ENCODE results near the gene ARHGAP30.

The ARHGAP30 gene

DNA sequence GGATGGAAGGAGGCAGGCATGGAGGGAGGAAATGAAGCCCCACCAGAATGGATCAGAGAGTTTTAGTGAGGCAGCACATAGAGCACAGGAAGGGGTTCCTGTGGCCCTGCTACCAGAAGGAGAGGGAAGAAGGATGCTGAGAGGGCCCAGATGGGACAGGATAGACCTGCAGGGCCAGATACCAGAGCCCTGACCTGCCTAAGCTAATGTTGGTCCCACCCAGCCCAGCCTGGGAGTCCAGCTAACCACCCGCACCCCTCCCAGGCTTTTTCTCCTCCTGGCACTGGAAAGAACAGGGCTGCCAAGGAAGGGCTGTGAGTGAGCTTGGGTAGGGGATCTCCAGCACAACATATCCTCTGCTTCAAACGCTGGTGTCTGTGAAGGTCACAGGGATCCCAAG, 12.8 kb upstream of the ARHGAP30 start:
- Histone ChIP-seq H3K27ac (ENCODE audit: low read depth in 2 of 2, low read length in 2 of 2) (peak overlapping the region in 1 of 2 donors; percentile 80), H3K4me1 (ENCODE audit: control insufficient read depth in 2 of 2, insufficient read depth in 2 of 2, low read length in 2 of 2) (peaks cover 12 to 41% of the 10 kb centered on the region in 2 donors), H3K9me3 (ENCODE audit: control insufficient read depth in 2 of 2, low read length in 2 of 2) (no peaks in the 10 kb centered on the region), H3K27me3 (ENCODE audit: control insufficient read depth in 2 of 2, insufficient read depth in 2 of 2, low read length in 2 of 2) (no peaks in the 10 kb centered on the region), H3K9ac (ENCODE audit: low read depth in 1 of 2, low read length in 2 of 2) (no peak overlapping the region), H3K4me3 (ENCODE audit: low read length in 2 of 2) (no peak overlapping the region), H3K36me3 (ENCODE audit: control insufficient read depth in 2 of 2, insufficient read depth in 2 of 2, low read length in 2 of 2) (no peaks in the 10 kb centered on the region)

DNA sequence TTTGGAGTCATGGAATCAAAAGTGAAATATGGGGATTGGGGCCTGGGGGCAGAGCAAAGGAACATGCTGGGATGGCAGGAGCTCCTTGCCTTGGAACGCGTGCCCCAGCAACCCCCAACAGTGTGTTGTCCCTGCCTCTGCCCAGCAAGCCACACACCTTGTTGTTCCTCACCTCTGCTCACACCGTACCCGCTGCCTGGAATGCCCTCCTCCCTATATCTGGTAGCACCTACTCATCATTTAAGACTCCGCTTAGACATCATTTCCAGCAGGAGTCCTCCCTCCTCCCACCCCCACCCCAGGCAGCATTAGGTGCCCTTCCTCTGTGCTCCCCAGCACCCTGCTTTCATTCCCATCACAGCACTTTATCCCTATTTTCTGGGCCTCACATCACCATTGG, 11.8 kb upstream of the ARHGAP30 start:
- Histone ChIP-seq H3K4me1 (ENCODE audit: control insufficient read depth in 2 of 2, insufficient read depth in 2 of 2, low read length in 2 of 2) (peaks cover 10 to 32% of the 10 kb centered on the region in 2 donors), H3K27ac (ENCODE audit: low read depth in 2 of 2, low read length in 2 of 2) (no peak overlapping the region), H3K9ac (ENCODE audit: low read depth in 1 of 2, low read length in 2 of 2) (no peak overlapping the region), H3K4me3 (ENCODE audit: low read length in 2 of 2) (no peak overlapping the region), H3K36me3 (ENCODE audit: control insufficient read depth in 2 of 2, insufficient read depth in 2 of 2, low read length in 2 of 2) (no peaks in the 10 kb centered on the region), H3K9me3 (ENCODE audit: control insufficient read depth in 2 of 2, low read length in 2 of 2) (no peaks in the 10 kb centered on the region), H3K27me3 (ENCODE audit: control insufficient read depth in 2 of 2, insufficient read depth in 2 of 2, low read length in 2 of 2) (no peaks in the 10 kb centered on the region)

DNA sequence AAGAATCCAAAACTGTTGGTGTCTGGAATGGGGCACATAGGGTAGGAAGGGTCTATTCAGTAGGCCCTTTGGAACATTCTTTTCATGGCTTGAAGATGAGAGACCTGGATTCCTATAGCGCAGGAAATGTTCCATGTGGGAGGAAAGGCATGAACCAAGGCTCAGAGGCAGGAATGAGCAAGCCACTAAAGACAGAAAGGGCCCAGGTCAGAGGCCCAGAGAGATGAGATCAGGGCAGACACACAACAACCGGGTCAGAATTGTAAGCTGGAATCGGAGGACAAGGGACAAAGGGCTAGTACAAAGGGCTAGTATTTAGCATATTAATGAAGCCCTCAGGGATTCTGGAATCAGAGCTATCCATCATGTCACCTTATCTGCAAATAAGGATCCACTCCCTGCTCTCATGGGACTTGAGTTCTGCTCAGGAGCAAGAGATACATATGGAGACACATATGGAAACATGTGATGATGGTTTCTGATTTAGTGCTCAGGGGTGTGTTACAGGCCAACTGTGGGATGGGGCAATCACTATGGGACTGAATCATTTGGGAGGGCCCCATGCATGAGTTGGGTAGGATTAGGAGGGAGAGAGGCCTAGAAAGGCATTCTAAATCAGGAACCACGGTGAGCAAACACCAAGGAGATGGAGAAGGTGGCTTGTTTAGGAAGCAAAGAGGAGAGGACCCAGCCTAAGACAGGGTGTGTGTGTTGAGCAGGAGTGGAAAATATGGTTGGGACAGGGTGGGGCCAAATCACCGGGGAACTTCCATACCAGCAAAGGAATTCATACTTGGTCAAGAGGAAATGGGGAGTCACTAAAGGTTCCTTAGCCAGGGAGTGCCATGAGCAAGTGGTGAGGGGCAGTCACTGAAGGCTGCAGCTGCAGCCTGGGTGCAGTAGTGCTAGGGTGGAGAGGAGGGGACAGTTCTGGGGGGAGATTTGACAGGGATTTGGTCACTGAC, 11.0 kb upstream of the ARHGAP30 start:
- H3K36me3 ChIP-seq (ENCODE audit: control insufficient read depth in 2 of 2, insufficient read depth in 2 of 2, low read length in 2 of 2), result no peaks in the 10 kb centered on the region
- no peaks in the 10 kb centered on the region for H3K9me3 ChIP-seq (ENCODE audit: control insufficient read depth in 2 of 2, low read length in 2 of 2)
- H3K9ac ChIP-seq (ENCODE audit: low read depth in 1 of 2, low read length in 2 of 2), result no peak overlapping the region
- no peak overlapping the region for H3K4me3 ChIP-seq (ENCODE audit: low read length in 2 of 2)
- H3K27me3 ChIP-seq (ENCODE audit: control insufficient read depth in 2 of 2, insufficient read depth in 2 of 2, low read length in 2 of 2), result no peaks in the 10 kb centered on the region
- H3K4me1 ChIP-seq (ENCODE audit: control insufficient read depth in 2 of 2, insufficient read depth in 2 of 2, low read length in 2 of 2), result peaks cover 5 to 24% of the 10 kb centered on the region in 2 donors
- no peak overlapping the region for H3K27ac ChIP-seq (ENCODE audit: low read depth in 2 of 2, low read length in 2 of 2)

DNA sequence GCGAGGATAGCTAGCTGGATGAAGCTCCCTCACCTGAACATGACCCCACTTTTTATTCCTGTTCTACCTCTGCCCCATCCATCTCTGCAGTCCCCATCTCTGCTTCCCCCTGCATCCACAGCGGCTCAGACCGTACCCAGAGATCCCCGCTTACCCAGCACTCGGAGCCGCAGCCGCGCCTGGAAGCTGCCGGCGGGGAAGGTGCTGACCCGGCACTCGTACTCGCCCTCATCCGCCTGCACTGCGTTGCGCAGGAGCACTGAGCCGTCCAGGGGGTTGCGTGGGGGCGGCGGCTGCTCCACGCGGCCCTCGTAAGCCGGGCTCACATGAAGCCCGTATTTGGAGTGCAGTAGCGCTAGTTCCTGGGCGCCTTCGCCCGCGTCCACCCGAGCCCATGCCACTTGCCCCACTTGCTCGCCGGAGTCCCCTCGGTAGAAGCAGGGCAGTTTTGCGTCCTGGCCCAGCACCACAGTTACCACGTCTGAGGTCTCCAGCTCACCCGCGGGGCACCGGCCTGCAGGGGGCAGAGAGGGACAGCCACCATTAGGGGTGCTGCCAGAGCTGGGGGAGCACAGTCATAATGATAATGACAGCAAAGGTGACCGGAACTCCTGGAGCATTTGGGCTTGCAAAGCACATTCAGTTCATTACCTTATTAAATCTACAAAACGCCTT, 9.9 kb upstream of the ARHGAP30 start:
- Histone ChIP-seq H3K9ac (ENCODE audit: low read depth in 1 of 2, low read length in 2 of 2) (no peak overlapping the region), H3K27me3 (ENCODE audit: control insufficient read depth in 2 of 2, insufficient read depth in 2 of 2, low read length in 2 of 2) (no peaks in the 10 kb centered on the region), H3K27ac (ENCODE audit: low read depth in 2 of 2, low read length in 2 of 2) (no peak overlapping the region), H3K9me3 (ENCODE audit: control insufficient read depth in 2 of 2, low read length in 2 of 2) (no peaks in the 10 kb centered on the region), H3K4me3 (ENCODE audit: low read length in 2 of 2) (no peak overlapping the region), H3K4me1 (ENCODE audit: control insufficient read depth in 2 of 2, insufficient read depth in 2 of 2, low read length in 2 of 2) (peaks cover 5 to 23% of the 10 kb centered on the region in 2 donors), H3K36me3 (ENCODE audit: control insufficient read depth in 2 of 2, insufficient read depth in 2 of 2, low read length in 2 of 2) (peaks cover 0 to 3% of the 10 kb centered on the region in 2 donors)

DNA sequence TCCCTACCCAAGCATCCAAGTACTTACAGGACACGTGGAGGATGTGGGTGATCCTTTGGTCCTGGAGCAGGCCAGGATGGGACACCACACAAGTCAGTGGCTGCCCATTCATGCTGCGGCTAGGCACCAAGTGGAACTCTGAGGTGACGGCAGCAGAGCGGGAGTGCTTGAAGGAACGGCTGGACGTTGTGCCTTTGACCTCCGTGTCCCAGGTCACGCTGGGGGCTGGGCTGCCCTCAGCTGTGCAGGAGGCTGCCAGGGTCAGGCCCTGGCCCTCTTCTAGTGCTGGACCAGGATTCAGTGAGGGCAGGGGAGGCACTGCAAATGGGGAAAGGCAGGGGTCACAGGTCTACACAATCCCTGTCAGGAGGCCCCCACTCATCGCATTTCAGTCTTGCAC, 7.7 kb upstream of the ARHGAP30 start:
- Histone ChIP-seq H3K27ac (ENCODE audit: low read depth in 2 of 2, low read length in 2 of 2) (no peak overlapping the region), H3K9me3 (ENCODE audit: control insufficient read depth in 2 of 2, low read length in 2 of 2) (no peaks in the 10 kb centered on the region), H3K4me3 (ENCODE audit: low read length in 2 of 2) (no peak overlapping the region), H3K9ac (ENCODE audit: low read depth in 1 of 2, low read length in 2 of 2) (no peak overlapping the region), H3K36me3 (ENCODE audit: control insufficient read depth in 2 of 2, insufficient read depth in 2 of 2, low read length in 2 of 2) (peaks cover 0 to 3% of the 10 kb centered on the region in 2 donors), H3K27me3 (ENCODE audit: control insufficient read depth in 2 of 2, insufficient read depth in 2 of 2, low read length in 2 of 2) (no peaks in the 10 kb centered on the region), H3K4me1 (ENCODE audit: control insufficient read depth in 2 of 2, insufficient read depth in 2 of 2, low read length in 2 of 2) (peaks cover 0 to 3% of the 10 kb centered on the region in 2 donors)

GRCh38 chr1:161076410-161076809, 6.7 kb upstream of the ARHGAP30 start:
- peaks cover 0 to 3% of the 10 kb centered on the region in 2 donors for H3K4me1 ChIP-seq (ENCODE audit: control insufficient read depth in 2 of 2, insufficient read depth in 2 of 2, low read length in 2 of 2)
- no peak overlapping the region for H3K4me3 ChIP-seq (ENCODE audit: low read length in 2 of 2)
- H3K27ac ChIP-seq (ENCODE audit: low read depth in 2 of 2, low read length in 2 of 2), result no peak overlapping the region
- no peaks in the 10 kb centered on the region for H3K9me3 ChIP-seq (ENCODE audit: control insufficient read depth in 2 of 2, low read length in 2 of 2)
- no peaks in the 10 kb centered on the region for H3K27me3 ChIP-seq (ENCODE audit: control insufficient read depth in 2 of 2, insufficient read depth in 2 of 2, low read length in 2 of 2)
- no peak overlapping the region for H3K9ac ChIP-seq (ENCODE audit: low read depth in 1 of 2, low read length in 2 of 2)
- H3K36me3 ChIP-seq (ENCODE audit: control insufficient read depth in 2 of 2, insufficient read depth in 2 of 2, low read length in 2 of 2), result peaks cover 0 to 3% of the 10 kb centered on the region in 2 donors

GRCh38 chr1:161074676-161075368, 5.1 kb upstream of the ARHGAP30 start:
- Histone ChIP-seq H3K4me1 (ENCODE audit: control insufficient read depth in 2 of 2, insufficient read depth in 2 of 2, low read length in 2 of 2) (peaks cover 0 to 2% of the 10 kb centered on the region in 2 donors), H3K4me3 (ENCODE audit: low read length in 2 of 2) (no peak overlapping the region)

GRCh38 chr1:161073474-161074121, 3.9 kb upstream of the ARHGAP30 start:
- no peak overlapping the region for H3K27ac ChIP-seq (ENCODE audit: low read depth in 2 of 2, low read length in 2 of 2)

More at GRCh38 chr1:161074676-161075368, 5.1 kb upstream of the ARHGAP30 start:
- H3K9ac ChIP-seq (ENCODE audit: low read depth in 1 of 2, low read length in 2 of 2), result no peak overlapping the region
- no peaks in the 10 kb centered on the region for H3K9me3 ChIP-seq (ENCODE audit: control insufficient read depth in 2 of 2, low read length in 2 of 2)
- H3K27ac ChIP-seq (ENCODE audit: low read depth in 2 of 2, low read length in 2 of 2), result no peak overlapping the region
- H3K27me3 ChIP-seq (ENCODE audit: control insufficient read depth in 2 of 2, insufficient read depth in 2 of 2, low read length in 2 of 2), result no peaks in the 10 kb centered on the region
- H3K36me3 ChIP-seq (ENCODE audit: control insufficient read depth in 2 of 2, insufficient read depth in 2 of 2, low read length in 2 of 2), result peaks cover 0 to 3% of the 10 kb centered on the region in 2 donors

DNA sequence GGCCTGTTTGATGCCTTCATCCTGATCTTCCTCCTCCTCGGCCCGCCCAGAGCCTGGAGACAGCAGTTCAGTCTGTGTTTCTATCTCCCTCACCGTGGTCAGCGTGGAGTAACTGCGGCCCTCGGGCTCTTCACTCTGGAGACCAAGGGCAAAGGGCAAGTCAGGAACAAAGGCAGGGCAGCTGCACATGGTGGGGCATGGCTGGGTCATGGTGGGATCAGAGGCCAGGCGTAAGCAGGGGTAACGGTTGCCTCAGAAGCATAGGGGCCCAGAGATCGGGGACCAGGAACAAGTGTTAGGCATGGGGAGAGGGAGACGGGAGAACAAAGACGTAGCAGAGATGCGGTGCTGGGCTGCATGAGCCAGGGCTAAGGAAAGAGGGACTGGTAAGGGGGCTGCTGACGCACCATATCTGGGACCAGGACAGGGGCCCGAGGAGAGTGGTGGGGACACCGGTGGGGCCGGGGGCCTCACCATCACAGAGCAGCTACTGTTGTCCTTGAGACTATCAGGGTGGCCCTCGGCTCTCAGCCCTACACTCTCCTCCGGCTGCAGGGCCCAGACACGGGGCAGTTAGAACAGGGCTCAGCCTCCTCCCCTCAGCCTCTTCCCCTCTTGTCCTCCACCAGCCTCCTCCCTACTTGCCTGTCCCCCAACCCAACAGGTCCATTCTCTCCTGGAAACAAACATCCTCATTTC, 3.2 kb upstream of the ARHGAP30 start:
- H3K36me3 ChIP-seq (ENCODE audit: control insufficient read depth in 2 of 2, insufficient read depth in 2 of 2, low read length in 2 of 2), result peaks cover 0 to 3% of the 10 kb centered on the region in 2 donors
- no peak overlapping the region for H3K27ac ChIP-seq (ENCODE audit: low read depth in 2 of 2, low read length in 2 of 2)
- no peak overlapping the region for H3K4me3 ChIP-seq (ENCODE audit: low read length in 2 of 2)
- no peaks in the 10 kb centered on the region for H3K9me3 ChIP-seq (ENCODE audit: control insufficient read depth in 2 of 2, low read length in 2 of 2)
- no peak overlapping the region for H3K9ac ChIP-seq (ENCODE audit: low read depth in 1 of 2, low read length in 2 of 2)
- no peaks in the 10 kb centered on the region for H3K27me3 ChIP-seq (ENCODE audit: control insufficient read depth in 2 of 2, insufficient read depth in 2 of 2, low read length in 2 of 2)
- peaks cover 2 to 6% of the 10 kb centered on the region in 2 donors for H3K4me1 ChIP-seq (ENCODE audit: control insufficient read depth in 2 of 2, insufficient read depth in 2 of 2, low read length in 2 of 2)

More at GRCh38 chr1:161073474-161074121, 3.9 kb upstream of the ARHGAP30 start:
- Histone ChIP-seq H3K36me3 (ENCODE audit: control insufficient read depth in 2 of 2, insufficient read depth in 2 of 2, low read length in 2 of 2) (peaks cover 0 to 3% of the 10 kb centered on the region in 2 donors), H3K9me3 (ENCODE audit: control insufficient read depth in 2 of 2, low read length in 2 of 2) (no peaks in the 10 kb centered on the region), H3K9ac (ENCODE audit: low read depth in 1 of 2, low read length in 2 of 2) (no peak overlapping the region), H3K4me1 (ENCODE audit: control insufficient read depth in 2 of 2, insufficient read depth in 2 of 2, low read length in 2 of 2) (peaks cover 1 to 2% of the 10 kb centered on the region in 2 donors), H3K4me3 (ENCODE audit: low read length in 2 of 2) (no peak overlapping the region), H3K27me3 (ENCODE audit: control insufficient read depth in 2 of 2, insufficient read depth in 2 of 2, low read length in 2 of 2) (no peaks in the 10 kb centered on the region)
